NCI-H446 (cell line): ENCODE data around the gene MIER2.
"Not testable (repeated sequence)": the region's sequence is repeated elsewhere in the genome, so short reads cannot be mapped to it uniquely, and the experiment has no call there.

Experiments
- DNase-seq, 2 experiments: peaks; one replicate each; lab custom pipeline; 2025; lab: John Stamatoyannopoulos, UW

The MIER2 gene

GRCh38 chr19:355536-355935 lies 10.9 kb upstream of the MIER2 start:
- DNase-seq, result not testable (repeated sequence)

DNA sequence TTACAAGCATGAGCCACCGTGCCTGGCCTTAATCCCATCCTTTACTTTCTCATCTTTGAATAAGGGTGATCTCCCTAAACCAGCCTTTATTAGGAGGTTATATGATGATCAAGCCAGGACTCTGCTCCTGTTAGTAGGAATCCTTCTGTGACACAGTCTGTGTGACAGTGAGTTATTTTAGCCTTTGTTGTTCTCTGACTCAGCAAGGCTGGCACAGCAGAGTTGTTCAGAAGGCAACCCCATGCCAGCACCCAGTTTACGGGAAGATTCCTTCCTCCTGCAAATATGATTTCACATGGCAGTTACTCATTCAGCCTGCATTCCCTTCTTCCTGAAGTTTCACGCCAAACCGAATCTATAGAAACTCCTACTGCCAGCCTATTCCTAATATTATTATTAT lies 10.5 kb upstream of the MIER2 start:
- DNase-seq, result no peak

DNA sequence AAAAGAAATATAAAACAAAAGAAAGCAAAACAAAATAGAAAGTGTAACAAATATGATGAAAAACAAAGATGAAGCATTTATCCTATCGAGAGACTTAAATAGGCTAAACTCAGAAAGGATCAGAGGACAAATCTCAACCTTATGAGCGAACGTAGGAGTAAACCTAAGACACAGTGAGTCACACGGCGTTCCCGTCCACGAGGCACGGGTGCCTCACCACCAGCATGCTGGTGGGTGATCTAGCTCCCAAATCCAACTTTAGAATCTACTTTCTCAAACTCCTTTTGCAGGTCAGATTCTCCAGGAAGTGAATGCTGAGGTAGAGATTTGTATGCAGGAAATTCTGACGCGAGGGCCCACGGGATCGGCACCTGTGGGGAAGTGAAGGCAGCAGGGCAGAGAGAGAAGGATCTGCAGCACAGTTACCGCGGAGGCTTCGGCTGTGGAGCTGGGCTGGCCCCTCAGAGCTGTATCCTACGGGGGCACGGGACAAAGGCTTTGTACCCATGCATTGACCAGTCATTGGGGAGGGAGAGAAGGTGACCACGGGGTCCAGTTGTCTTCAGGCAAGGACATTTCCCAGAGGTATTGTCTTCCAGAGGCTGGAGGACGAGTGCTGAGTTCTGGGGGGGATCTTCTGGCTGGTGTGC lies 7.5 kb upstream of the MIER2 start:
- no peak for DNase-seq

DNA sequence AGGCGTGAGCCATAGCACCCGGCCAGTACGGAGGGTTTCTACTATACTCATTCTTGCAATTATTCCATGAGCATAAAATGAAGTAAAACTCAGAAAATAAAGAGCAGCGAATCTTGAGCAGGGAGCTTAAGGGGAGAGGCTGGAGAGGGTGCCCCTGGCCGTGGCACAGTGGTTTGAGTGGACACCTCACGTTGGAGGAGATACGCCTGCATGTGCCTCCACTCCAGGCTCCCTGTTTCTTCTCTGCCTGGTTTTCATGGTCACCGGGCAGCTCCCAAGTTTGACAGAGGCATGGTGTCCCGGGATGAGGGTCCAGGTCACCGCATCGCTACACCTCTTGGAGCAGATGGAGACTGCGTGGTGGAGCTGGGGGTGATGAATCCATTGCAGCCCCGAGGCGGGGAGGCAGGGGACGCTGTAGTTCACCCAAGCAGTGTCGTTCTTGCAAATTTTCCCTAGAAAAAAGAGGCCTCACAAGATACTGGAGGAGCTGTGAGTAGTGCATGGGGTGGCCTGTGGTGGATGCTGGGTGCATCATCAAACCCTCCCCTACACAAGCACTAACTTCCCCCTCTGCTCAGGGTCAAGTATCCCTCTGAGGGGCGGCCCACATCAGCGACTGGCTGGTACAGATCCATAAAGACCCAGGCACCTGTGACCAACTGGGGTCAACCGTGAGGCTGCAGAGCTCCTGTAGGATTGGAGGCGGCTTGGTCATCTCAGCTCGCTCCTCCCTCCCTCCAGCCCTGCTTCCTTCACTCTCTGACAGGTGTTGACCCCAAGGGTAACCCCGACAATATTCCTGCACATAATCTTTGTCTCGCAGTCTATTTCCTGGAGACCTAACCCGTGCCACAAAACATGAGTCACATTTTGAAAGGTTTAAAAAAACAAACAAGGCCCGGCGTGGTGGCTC lies 3.6 kb upstream of the MIER2 start:
- DNase-seq, result no peak

DNA sequence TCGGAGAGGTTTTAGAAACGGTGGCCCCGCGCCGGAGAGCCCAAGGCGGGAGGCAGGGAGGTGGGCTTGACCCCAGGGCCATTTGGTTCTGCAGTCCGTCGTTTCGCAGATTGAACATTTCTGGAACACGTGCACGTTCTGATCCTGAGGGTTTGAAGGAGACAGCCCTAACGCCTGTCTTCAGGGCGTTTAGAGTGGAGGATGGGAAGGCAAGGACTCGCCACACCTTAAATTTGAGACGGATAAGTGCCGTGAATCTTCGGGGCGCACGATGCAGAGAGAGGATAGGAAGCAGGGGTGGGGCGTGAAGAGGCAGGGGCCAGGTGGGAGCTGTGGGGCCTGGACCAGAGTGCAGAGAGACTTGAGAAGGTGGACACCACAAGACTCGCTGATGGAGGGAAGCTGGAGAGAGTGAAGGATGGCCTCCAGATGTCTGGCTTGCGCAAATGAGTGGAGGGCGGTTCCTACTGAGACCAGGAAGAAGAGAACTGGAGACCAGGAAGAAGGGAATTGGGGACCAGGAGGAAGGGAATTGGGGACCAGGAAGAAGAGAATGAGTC lies 804 bp upstream of the MIER2 start:
- DNase-seq, result no peak

DNA sequence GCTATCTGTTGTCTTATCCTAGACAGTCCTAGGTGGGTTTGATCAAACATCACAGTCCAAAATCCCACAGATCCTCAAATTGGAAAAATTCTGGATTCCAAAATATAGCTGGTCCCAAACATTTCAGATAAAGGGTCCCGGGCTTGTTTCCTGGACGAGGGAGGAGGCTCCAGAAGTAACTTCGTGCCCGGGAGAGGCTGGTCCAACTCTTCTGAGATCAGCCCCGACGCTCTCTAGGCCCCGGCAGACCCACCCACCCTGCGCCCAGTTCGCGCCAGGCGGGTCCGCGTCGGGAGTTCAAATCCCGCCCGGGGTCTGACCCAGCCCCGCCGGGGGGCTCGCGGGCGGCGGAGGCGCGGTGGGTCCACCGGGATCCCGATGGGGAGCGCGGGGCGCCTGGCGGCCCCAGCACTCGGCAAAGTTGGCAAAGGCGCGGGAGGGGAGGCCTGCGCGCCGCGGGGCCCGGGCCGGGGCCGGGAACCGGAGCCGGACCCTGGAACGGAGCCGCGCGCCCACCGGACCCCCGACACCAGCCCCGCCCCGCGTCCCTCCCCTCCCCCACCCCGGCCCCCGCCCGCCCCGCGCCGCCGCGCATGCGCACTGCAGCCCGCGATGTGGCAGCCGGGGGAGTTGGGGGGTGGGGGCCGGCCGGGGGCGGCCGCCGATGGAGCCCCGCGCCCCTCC lies 513 bp downstream of the MIER2 start:
- DNase-seq, result peak; percentile 44 to 79

DNA sequence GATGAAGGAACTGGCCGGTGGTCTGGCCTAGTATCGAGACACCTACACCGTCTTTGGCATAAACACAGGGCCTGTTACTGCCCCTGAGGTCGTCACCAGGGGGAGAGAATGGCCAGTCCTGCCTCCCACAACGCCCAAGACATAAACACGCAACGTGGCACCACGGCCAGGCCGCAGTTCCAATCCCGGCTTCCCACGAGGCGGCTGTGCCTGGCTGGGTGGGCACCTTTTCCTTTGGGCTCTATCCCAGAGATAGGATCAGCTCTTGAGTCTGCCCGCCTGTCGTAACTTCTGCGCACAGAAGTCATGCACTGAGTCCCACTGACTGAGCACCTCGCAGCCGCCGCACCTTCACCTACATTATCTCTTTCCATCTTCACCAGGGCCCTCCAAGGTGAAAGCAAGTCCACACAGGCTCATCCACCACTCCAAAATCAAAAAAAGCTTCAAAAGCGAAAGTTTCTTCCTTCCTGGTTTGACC lies 1.1 kb downstream of the MIER2 start:
- no peak for DNase-seq

- no peak for DNase-seq
These were observed 1.7 kb downstream of the MIER2 start for GRCh38 chr19:342801-343421.

GRCh38 chr19:342128-342455 lies 2.5 kb downstream of the MIER2 start:
- no peak for DNase-seq

DNA sequence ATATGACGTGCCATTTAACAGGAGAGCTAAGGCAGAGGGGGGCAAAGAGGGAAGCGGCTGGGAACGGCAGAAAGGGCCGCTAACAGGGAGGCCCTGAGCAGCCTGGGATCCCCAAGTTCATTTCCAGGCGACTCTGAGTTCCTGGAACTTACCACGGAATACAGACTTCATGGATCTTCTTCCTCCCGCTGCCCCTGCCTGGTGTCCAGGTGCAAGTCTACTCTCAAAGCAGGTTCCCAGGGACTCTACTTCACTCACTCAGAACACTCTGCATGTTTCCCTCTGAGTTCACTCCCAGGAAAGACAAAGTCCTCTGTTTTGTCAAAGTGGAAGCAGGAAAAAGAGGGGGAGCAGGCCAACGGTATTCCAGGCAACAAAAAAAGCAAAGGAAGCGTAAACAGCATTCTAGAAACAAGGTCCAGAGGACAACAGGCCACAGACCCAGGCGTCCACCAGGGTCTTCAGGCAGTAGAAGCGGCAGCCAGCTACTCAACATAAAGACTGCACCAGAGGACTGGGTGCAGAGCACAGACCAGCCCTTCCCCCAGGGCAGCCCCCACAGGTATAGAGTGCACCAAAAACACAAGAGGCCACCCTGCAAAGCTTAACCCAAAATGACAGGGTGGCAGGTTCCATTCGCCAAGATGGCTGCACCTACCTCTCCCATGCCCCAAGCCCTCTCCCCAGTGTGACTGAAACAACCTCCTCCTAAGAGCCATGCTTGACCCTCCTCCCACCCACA lies 3.0 kb downstream of the MIER2 start:
- no peak for DNase-seq

GRCh38 chr19:340620-341385 lies 3.8 kb downstream of the MIER2 start:
- DNase-seq, result no peak

GRCh38 chr19:339262-339887 lies 5.2 kb downstream of the MIER2 start:
- DNase-seq, result no peak

- DNase-seq, result no peak
These were observed 6.2 kb downstream of the MIER2 start for GRCh38 chr19:338421-338820.

GRCh38 chr19:336067-336614 lies 8.5 kb downstream of the MIER2 start:
- no peak for DNase-seq

GRCh38 chr19:335486-336066 lies 9.0 kb downstream of the MIER2 start:
- no peak for DNase-seq

- no peak for DNase-seq
These were observed 9.5 kb downstream of the MIER2 start for GRCh38 chr19:335072-335471.

- no peak for DNase-seq
These were observed 10.1 kb downstream of the MIER2 start for GRCh38 chr19:334296-335071.

GRCh38 chr19:330503-330902 lies 14.1 kb downstream of the MIER2 start:
- no peak for DNase-seq

GRCh38 chr19:329876-330275 lies 14.7 kb downstream of the MIER2 start:
- no peak for DNase-seq
